GM19468 (cell line): ENCODE data around the gene DCAF7.

Source experiments
- ATAC-seq: cut with Tn5 transposase; IDR thresholded peaks from one replicate; pipeline ENCODE4 v1.9.1; 2021; ENCODE audit warnings: mild to moderate bottlenecking, moderate library complexity, moderate number of reproducible peaks; ENCODE audit not compliant: unreplicated experiment; ENCODE audit errors: extremely low read depth

DCAF7 gene

DNA sequence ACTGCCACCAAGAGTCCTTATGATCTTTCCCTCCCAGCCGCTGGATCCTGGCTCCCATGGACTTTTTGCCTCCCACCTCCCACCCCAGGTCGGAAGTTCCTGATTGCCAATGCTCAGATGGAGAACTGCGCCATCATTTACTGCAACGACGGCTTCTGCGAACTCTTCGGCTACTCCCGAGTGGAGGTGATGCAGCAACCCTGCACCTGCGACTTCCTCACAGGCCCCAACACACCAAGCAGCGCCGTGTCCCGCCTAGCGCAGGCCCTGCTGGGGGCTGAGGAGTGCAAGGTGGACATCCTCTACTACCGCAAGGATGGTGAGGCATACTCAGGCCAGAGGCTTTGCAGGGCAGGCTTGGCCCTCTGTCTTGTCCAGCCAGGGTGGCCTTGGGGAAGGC is 26.2 kb upstream of the DCAF7 start:
- no peak for ATAC-seq

DNA sequence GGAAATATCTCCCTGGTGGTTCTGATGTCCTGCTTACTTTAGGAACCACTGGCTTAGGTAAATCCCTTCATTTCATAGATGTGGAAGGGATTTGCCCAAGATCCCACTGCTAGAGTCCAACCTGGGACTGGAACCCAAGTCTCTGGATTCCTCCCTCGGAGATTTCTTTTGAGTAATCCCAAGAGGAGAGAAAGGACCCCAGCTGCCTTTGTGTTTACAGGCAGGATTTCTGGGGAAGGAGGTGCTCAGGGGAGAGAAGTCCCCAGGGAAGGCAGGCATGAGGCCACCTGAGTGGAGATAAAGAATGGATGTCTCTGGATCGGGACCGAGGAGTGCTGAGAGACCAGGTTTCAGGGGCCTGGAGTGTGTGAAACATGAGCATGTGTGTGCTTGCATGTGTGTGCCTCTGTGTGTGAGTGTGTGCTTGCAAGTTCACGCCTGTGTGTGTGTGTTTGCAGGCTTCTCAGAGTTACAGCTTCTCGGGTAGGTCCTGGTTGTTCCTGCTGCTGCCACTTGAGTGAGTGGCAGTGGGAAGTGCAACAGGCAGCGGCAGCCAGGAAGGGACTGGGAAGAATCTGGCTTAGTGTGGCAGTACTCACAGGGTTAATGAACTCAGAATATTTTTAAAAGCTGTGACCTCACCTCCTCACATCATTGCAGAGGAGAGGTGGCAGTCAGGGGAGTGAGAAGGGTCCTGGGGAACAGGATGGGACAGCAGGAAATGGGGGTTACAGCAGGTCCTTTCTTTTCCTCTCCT is 24.9 kb upstream of the DCAF7 start:
- ATAC-seq, result no peak

DNA sequence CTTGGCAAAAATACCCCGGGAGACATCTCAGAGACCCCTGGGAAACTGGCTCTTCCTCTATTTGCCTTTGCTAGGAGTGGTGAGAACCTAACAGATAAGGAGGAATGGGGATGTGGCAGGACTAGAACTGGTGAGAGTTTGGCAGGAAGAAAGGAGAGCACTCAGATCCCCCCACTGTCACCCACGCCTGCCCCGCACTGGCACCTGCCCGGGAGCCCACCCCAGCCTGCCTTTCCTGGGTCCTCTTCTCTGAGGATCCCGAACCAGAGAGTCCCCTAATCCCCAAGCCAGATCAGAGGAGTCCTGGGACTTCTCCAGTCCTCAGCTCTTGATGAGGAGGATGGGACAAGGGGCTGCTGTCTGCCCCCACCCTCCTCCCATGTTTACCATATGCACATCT is 23.4 kb upstream of the DCAF7 start:
- no peak for ATAC-seq

DNA sequence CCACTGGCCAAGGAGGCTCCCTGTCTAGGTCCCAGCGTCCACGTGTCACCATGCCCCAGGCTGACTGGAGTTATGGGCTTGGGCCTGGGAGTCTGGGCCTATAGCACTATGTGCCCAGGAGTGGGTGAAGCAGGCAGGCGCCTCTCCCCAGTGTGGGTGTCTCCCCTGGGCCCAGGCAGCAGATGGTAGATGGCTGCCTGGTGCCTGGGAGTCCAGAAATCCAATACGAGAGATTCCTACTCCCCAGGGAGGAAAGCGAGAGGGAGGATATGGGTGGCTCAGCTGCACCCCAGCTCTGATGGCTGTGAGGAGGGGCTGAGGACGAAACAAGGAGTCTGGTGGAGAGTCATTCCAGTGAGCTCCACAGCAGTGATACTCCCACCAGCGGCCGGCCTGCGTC is 22.1 kb upstream of the DCAF7 start:
- no peak for ATAC-seq

DNA sequence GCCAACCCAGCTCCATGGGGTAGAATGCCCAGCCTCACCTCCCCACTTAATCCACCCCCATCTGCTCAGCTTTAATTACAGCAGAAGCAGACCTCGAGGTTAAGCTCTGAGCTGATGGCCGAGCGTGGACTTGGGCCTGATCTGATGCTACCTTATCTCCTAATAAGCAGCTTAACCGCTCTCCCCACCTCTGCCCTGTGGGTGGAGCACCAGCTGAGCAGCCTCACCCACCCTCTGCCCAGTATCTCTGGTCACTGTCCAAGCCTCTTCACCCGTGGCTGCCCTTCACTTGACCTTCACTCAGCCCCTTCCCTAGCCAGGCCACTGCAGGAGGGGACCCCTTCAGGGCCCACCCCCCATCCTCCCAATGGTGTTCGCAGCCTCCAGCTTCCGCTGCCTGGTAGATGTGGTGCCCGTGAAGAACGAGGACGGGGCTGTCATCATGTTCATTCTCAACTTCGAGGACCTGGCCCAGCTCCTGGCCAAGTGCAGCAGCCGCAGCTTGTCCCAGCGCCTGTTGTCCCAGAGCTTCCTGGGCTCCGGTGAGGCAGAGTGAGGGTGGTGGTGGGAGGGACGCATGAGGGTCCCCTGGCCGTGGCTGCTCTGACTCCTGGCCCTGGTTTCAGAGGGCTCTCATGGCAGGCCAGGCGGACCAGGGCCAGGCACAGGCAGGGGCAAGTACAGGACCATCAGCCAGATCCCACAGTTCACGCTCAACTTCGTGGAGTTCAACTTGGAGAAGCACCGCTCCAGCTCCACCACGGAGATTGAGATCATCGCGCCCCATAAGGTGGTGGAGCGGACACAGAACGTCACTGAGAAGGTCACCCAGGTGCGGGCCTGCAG is 20.3 kb upstream of the DCAF7 start:
- no peak for ATAC-seq

DNA sequence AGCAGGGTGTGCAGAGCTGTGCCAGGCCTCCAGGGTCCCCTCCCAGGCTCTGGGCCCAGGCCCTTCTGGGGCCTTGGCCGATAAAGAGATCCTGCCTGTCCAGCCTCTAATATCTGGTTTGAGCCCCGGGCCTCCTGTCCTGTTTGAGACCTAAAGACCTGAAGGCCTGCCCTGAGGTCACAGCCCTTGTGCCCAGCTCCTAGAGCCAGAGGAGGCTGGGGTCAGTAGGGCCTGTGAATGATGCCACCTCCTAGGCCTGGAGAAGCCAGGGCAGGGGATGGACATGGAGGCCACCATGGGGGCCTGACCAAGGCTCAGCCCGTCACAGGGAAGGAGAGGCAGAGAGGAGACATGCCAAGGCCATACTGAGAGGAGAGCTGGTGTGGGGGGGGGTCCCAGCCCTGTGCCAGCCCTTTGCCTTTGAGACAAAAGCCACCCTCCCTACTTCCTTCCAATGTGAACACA is 19.7 kb upstream of the DCAF7 start:
- no peak for ATAC-seq

DNA sequence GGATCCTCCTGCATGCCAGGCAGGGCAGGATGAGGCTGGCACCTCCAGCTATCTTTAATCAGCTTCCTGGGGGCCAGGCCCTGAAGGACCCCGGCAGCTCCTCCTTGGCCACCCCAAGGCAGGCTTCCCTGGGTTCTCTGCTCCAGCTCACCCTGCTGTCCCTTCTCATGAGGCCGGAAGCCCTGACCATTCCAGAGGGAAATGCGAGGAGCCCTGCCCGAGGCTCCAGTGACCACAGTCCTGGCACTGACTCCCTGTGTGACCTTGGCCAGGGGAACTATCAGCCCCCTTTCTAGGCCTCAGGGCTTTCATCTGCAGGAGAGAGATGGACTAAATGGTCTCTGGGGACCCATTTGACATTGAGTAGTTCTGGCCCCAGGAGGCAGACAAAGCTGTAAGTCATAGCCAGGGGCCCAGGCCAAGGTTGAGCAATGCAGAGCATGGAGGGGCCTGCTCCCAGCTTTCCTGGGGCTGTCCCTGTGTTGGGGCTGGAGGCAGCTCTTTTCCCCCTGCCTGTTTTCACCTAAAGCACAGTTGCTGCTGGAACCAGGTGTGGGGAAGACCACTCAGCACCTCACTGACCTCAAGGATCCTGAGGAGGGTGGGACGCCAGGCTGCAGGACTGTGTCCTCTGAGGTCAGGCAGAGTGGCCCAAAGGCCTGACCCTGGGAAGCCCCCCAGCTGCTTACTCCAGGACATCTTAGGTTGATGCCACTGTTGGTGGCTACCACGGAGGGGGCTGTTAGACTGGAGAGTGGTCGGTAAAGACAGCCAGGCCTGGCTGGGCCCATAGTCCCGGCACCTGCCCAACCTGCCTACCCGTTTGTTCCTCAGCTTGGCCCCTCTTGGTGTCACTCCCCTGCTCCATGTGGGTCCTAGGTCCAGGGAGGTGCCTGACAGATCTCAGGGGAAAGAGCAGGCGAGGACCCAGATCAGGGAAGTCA is 19.0 kb upstream of the DCAF7 start:
- ATAC-seq, result no peak

DNA sequence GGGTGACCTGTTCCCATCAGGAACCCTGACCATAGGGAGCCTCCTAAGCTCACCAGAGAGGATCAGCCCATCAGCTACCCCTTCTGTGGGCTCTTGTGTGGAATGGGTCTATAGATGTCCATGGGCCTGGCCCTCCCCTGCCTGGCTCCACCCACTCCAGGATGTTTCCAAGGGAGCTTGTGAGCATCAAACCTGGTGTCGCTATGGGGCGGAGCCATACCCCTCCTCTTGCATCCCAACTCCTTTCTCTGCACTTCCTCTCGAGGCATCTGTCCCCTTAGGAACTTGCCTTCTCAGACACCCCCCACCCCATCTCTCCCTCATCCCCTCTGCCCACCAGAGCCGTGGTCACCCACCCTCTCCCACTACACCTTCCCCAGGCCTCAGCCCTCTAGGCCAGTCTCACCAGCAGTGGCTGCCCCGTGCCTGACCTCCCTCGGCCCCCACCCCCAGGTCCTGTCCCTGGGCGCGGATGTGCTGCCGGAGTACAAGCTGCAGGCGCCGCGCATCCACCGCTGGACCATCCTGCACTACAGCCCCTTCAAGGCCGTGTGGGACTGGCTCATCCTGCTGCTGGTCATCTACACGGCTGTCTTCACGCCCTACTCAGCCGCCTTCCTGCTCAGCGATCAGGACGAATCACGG is 16.7 kb upstream of the DCAF7 start:
- ATAC-seq, result no peak

DNA sequence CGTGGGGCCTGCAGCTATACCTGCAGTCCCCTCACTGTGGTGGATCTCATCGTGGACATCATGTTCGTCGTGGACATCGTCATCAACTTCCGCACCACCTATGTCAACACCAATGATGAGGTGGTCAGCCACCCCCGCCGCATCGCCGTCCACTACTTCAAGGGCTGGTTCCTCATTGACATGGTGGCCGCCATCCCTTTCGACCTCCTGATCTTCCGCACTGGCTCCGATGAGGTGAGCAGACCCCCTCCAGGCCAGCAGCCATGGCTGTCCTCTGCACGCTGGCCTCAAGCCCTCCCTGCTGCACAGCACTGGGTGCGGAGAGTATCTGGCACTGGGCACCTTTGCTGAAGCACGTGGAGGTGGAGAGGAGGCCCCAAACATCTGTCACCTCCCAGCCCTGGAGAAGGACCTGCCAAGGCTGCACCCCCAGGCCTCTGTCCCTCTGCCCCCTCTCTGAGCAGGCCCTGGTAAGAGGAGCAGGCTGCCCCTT is 16.2 kb upstream of the DCAF7 start:
- ATAC-seq, result no peak

DNA sequence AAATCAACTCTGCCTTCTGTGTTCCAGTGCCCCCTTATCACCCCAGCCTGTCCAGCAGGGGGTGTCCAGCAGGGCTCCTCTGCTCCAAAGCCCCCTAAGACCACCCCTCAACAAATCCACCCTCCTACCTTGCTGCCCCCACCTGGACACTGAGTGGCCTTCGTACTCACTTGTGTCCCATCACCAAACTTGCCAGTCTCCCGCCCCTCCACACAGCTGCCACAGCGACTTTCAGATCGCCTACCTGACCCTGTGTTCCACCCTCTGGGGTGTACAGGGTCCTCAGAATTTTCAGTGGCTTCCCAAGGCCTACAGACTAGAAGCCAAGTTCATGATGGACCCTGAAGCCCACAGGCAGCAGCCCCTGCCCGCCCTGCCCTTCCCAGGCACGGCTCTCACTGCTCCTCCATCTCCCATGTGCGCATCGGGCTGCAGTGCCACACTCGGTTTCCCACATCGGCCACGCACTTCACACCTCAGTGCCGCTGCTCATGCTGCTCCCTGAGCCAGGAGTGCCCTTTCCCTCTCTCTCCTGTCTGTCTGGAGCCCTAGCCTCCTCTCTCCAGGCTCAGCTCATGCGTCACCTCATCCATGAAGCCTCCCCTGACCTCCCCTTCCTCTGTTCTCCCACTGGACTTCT is 15.3 kb upstream of the DCAF7 start:
- no peak for ATAC-seq

DNA sequence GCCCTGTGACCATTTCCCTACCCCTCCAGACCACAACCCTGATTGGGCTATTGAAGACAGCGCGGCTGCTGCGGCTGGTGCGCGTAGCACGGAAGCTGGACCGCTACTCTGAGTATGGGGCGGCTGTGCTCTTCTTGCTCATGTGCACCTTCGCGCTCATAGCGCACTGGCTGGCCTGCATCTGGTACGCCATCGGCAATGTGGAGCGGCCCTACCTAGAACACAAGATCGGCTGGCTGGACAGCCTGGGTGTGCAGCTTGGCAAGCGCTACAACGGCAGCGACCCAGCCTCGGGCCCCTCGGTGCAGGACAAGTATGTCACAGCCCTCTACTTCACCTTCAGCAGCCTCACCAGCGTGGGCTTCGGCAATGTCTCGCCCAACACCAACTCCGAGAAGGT is 14.6 kb upstream of the DCAF7 start:
- ATAC-seq, result no peak

DNA sequence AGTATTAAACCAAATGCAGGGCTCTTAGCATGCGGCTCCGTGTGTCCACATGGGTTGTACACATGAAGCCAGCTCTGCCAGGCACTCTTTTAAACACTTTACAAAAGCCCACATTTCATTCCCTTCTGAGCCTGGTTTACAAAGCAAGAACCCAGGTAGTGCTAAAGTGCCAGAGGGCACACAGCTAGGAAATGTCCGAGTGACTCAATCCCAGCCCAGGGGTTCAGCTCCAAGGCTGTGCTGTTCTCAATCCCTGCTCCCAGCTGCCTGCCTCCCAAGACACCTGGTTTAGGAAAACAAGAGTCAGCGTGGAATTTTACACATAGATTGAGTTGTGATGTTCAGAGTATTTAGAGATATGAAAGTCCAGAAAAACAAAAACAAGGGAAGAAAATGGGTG is 13.3 kb upstream of the DCAF7 start:
- no peak for ATAC-seq

DNA sequence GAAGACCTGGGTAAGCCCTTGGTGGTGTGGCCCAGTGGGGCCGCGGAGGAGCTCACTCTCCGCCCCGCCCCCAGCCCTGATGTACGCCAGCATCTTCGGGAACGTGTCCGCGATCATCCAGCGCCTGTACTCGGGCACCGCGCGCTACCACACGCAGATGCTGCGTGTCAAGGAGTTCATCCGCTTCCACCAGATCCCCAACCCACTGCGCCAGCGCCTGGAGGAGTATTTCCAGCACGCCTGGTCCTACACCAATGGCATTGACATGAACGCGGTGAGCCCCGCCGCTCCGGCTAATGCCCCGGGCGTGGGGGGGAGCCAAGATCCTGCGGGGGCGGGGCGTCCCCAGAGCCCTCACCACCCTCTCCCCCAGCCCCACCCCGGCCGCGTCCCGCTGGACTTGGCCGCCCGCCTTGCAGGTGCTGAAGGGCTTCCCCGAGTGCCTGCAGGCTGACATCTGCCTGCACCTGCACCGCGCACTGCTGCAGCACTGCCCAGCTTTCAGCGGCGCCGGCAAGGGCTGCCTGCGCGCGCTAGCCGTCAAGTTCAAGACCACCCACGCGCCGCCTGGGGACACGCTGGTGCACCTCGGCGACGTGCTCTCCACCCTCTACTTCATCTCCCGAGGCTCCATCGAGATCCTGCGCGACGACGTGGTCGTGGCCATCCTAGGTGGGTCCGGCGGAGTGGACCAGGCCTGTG is 12.1 kb upstream of the DCAF7 start:
- ATAC-seq, result no peak

DNA sequence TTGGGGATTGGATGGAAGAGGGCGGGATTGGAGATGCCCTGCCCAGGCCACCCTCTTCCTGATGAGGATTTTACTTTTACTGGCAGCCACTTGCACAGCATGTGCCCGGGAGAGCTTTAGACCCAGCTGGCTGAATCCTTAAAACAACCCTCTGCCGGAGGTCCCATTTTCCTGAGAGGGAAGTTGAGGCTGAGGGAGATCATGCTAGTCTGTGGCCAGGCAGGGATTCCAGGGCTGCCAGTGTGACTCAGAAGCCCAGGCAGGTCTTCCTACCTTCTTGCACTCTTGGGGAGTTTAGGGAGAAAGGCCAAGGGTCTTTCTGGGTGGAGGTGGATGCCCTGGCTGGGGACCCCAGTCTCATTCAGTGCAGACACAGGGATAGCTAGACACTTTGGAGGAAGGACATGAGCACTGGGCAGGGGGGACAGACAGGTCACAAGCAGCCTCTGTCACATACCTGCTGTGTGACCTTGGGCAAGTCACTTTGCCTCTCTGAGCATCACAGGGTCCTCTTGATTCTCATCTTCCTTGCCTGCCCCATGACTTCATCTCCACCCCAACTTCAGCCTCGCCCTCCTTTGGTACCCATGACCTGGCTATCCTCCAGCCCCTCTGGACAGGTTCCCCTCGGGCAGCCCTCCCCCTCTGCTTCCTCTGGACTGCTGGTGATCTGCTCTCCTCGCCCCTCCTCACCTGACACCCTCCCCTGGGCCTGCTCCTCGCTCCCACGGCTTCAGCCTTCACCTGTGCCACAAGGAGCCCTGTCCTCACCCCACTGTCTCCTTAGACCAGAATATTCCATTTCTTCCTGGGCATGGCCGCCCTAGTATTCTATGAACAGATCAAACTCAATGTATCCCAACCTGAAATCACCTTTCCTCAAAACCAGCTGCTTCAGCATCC is 11.3 kb upstream of the DCAF7 start:
- no peak for ATAC-seq

DNA sequence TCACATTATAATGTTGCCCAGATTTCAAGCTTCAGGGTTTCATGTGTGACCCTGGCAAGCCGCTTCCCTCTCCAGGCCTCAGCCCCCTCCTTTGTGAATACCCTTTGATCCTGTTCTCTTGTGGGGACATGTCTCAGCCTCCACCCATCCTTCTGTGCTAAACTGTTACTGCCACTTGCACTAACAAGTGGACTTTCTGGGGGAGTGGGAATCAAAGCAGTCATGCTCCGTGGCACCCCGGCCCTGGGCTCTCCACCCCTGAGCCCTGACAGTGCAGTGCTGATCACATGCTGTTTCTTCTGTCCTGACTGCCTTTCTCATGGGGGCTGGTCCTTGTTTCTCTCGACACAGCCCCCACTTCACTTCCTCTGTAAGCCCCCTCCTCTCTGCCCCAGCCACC is 9.7 kb upstream of the DCAF7 start:
- ATAC-seq, result no peak

DNA sequence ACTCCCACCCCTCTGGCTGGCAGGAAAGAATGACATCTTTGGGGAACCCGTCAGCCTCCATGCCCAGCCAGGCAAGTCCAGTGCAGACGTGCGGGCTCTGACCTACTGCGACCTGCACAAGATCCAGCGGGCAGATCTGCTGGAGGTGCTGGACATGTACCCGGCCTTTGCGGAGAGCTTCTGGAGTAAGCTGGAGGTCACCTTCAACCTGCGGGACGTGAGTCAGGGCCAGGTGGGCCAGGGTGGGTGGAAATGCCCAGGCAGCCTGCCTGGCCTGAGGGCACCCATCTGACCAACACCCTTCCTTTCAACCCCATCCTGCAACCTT is 8.1 kb upstream of the DCAF7 start:
- no peak for ATAC-seq

DNA sequence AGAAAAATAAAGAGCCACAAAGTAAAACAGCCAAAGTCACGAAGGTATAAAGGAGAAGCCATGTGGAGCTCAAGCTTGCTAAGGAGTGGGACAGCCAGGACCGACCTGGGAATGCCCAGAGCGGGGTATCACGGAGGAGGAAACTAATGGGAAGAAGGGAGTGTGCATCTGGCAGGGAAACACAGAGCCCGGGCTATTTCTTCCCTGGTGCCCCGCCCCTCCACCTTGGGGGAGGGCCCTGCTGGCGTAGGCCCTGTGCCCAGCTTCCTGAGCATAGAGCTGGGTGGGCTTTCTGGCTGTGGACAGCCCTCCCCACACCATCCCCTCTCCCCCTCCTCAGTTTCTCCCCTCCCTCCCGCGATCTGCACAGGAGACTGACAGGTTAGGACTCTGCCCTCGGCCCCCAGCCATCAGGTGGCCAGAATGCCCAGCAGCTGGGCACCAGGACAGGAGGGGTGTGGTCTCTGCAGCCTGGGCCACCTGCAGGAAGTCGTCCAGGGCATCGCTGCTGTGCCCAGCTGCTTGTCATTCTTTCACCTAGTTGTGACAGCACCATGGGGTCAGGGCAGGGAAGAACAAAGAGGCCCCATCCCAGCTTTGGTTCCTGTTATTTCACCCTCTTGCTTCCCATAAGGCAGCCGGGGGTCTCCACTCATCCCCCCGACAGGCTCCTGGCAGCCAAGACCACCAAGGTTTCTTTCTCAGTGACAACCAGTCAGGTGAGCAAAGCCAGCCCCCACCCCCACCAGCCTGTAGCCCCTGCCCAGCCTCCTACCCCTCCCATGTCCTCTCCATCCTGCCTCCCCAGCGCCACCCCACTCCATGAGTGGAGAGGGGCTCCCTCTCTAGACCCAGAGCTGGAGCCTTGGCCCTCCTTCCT is 7.1 kb upstream of the DCAF7 start:
- ATAC-seq, result no peak
